Caco-2 (cell line): ENCODE results near the gene GLRA3. TPM values are rescaled to one million over a fixed set of nuclear protein-coding genes. Genes with fewer than 3 reads are reported as not detected.

Experiments
- BruUV-seq: library from RNA; stranded (reverse); fragments of 400-500 nt; replicated peaks from 2 replicates; lab custom pipeline; 2021; lab: Mats Ljungman, UMichigan
- CTCF ChIA-PET: fragments of 300-600 bp; sonication (Branson Sonifier 250); formaldehyde crosslinking; loops from one replicate; lab custom pipeline; 2022; ENCODE audit warnings: antibody characterized with exemption; lab: Charles Lee
- POLR2A ChIA-PET: fragments of 300-600 bp; sonication (Branson Sonifier 250); formaldehyde crosslinking; loops from one replicate; lab custom pipeline; 2022; ENCODE audit warnings: antibody characterized with exemption; lab: Charles Lee
- DNase-seq, 2 experiments: peaks; one replicate each; pipeline versions ENCODE4 v3.0.0 to v3.0.0-alpha.2; 2020 to 2022
- H3K27me3 ChIP-seq: replicated peaks from 2 replicates; pipeline ENCODE4 v1.6.0; 2011; ENCODE audit warnings: low read length; ENCODE audit not compliant: control insufficient read depth, insufficient read depth
- H3K36me3 ChIP-seq: 2 replicates; pipeline ENCODE4 v1.5.1; 2011; ENCODE audit warnings: low read length; ENCODE audit not compliant: control insufficient read depth, insufficient read depth
- H3K4me1 ChIP-seq: fragments of 250-450 bp; sonication (Bioruptor Pico); 2 replicates; pipeline ENCODE4 v1.5.1; 2020; ENCODE audit warnings: mild to moderate bottlenecking
- H3K4me3 ChIP-seq: 2 replicates; pipeline ENCODE4 v1.5.1; 2011; ENCODE audit warnings: low read depth, mild to moderate bottlenecking, control low read depth, low read length
- H3K9me3 ChIP-seq: fragments of 250-450 bp; sonication (Bioruptor Pico); 2 replicates; pipeline ENCODE4 v1.5.1; 2020; ENCODE audit warnings: mild to moderate bottlenecking, moderate library complexity
- H3K27ac Mint-ChIP-seq: one replicate; pipeline ENCODE4 v1.8.0; 2022; ENCODE audit warnings: mixed read lengths; ENCODE audit not compliant: unreplicated experiment
- H3K27me3 Mint-ChIP-seq: one replicate; pipeline ENCODE4 v1.8.0; 2022; ENCODE audit warnings: mixed read lengths; ENCODE audit not compliant: insufficient read depth, unreplicated experiment
- H3K36me3 Mint-ChIP-seq: one replicate; pipeline ENCODE4 v1.8.0; 2022; ENCODE audit warnings: mild to moderate bottlenecking, mixed read lengths; ENCODE audit not compliant: insufficient read depth, unreplicated experiment
- H3K4me1 Mint-ChIP-seq: one replicate; pipeline ENCODE4 v1.8.0; 2022; ENCODE audit warnings: low read depth, mixed read lengths; ENCODE audit not compliant: unreplicated experiment
- H3K4me3 Mint-ChIP-seq: one replicate; pipeline ENCODE4 v1.8.0; 2022; ENCODE audit warnings: mild to moderate bottlenecking, moderate library complexity, mixed read lengths; ENCODE audit not compliant: unreplicated experiment
- H3K9me3 Mint-ChIP-seq: one replicate; pipeline ENCODE4 v1.8.0; 2022; ENCODE audit warnings: mixed read lengths; ENCODE audit not compliant: unreplicated experiment
- intact Hi-C: fragments of 100-400 bp; cut with micrococcal nuclease; formaldehyde crosslinking; loops from one replicate; pipeline ENCODE4 v1.10.0; 2022; ENCODE audit not compliant: unreplicated experiment
- total RNA-seq: library from RNA; stranded (reverse); gene quantifications from 2 replicates; pipeline ENCODE4 v1.2.3, GENCODE V29; 2022
- TF ChIP-seq, protein P1 (sequence below), 2 experiments: fragments of 200-600 bp in 1 of 2; IDR thresholded peaks; 1 replicate in 1 of 2; 2 replicates in 1 of 2; pipeline versions ENCODE4 v1.5.1 to v1.8.0; 2011 to 2022; ENCODE audit warnings: antibody characterized with exemption in 1 of 2, control low read depth in 1 of 2, inconsistent platforms in 1 of 2, low read depth in 1 of 2, low read length in 1 of 2, mild to moderate bottlenecking in 1 of 2, moderate library complexity in 1 of 2; ENCODE audit not compliant: insufficient read depth in 1 of 2, severe bottlenecking in 1 of 2, unreplicated experiment in 1 of 2

Gene GLRA3
- total RNA-seq, 1 experiment from 2014 or later, result not detected

GRCh38 chr4:174658246-174658645, 170.8 kb downstream of the GLRA3 start:
- Mint-ChIP-seq H3K4me1 (no peaks in the 10 kb centered on the region), H3K9me3 (no peaks in the 10 kb centered on the region), H3K27me3 (peaks cover 10% of the 10 kb centered on the region), H3K27ac (no peak overlapping the region), H3K36me3 (no peaks in the 10 kb centered on the region), H3K4me3 (no peak overlapping the region)
- TF ChIP-seq, protein P1, sequence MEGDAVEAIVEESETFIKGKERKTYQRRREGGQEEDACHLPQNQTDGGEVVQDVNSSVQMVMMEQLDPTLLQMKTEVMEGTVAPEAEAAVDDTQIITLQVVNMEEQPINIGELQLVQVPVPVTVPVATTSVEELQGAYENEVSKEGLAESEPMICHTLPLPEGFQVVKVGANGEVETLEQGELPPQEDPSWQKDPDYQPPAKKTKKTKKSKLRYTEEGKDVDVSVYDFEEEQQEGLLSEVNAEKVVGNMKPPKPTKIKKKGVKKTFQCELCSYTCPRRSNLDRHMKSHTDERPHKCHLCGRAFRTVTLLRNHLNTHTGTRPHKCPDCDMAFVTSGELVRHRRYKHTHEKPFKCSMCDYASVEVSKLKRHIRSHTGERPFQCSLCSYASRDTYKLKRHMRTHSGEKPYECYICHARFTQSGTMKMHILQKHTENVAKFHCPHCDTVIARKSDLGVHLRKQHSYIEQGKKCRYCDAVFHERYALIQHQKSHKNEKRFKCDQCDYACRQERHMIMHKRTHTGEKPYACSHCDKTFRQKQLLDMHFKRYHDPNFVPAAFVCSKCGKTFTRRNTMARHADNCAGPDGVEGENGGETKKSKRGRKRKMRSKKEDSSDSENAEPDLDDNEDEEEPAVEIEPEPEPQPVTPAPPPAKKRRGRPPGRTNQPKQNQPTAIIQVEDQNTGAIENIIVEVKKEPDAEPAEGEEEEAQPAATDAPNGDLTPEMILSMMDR (IDR thresholded peaks at IDR 0.05; ENCODE audit: insufficient read depth in 1 of 2, low read depth in 1 of 2, low read length in 1 of 2, severe bottlenecking in 1 of 2, unreplicated experiment in 1 of 2), result no peak
- Histone ChIP-seq H3K36me3 (no peaks in the 10 kb centered on the region), H3K9me3 (no peaks in the 10 kb centered on the region), H3K27me3 (no peaks in the 10 kb centered on the region), H3K4me3 (no peak overlapping the region), H3K4me1 (no peaks in the 10 kb centered on the region)
- ChIA-PET CTCF (no interaction called here), POLR2A (no interaction called here)
- intact Hi-C loops, result no loop called here
- no TSS peak for BruUV-seq
- DNase-seq, result no peak

GRCh38 chr4:174657472-174657871, 171.6 kb downstream of the GLRA3 start:
- Mint-ChIP-seq H3K27me3 (peaks cover 10% of the 10 kb centered on the region), H3K9me3 (no peaks in the 10 kb centered on the region), H3K36me3 (no peaks in the 10 kb centered on the region), H3K4me3 (no peak overlapping the region), H3K4me1 (no peaks in the 10 kb centered on the region), H3K27ac (no peak overlapping the region)
- CTCF ChIA-PET, result no interaction called here
- no TSS peak for BruUV-seq
- DNase-seq, result no peak
- no peaks in the 10 kb centered on the region for H3K4me1 ChIP-seq
- POLR2A ChIA-PET, result no interaction called here
- intact Hi-C loops, result no loop called here
- TF ChIP-seq, protein P1 (IDR thresholded peaks at IDR 0.05; ENCODE audit: insufficient read depth in 1 of 2, low read depth in 1 of 2, low read length in 1 of 2, severe bottlenecking in 1 of 2, unreplicated experiment in 1 of 2), result no peak
- no peaks in the 10 kb centered on the region for H3K9me3 ChIP-seq
- H3K4me3 ChIP-seq, result no peak overlapping the region
- H3K27me3 ChIP-seq, result no peaks in the 10 kb centered on the region
- no peaks in the 10 kb centered on the region for H3K36me3 ChIP-seq

DNA sequence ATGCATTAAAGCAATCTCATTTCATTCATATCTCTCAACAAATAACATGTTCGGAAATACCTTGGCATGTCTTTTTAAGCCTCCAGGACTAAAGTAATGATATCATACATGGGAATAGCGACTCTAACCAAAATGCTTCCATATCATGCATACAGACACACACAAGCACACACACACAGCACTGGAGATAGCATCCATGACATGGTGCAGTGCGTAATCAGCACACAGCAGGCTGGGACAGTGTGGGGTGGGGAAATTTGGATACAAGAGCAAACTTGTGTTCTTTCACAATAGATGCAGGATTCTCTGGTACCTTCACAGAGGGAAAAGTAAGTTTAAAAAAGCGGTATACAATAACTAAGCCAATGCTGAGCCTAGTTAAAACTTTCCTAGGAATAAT, 174.4 kb downstream of the GLRA3 start:
- TF ChIP-seq, protein P1 (IDR thresholded peaks at IDR 0.05; ENCODE audit: insufficient read depth in 1 of 2, low read depth in 1 of 2, low read length in 1 of 2, severe bottlenecking in 1 of 2, unreplicated experiment in 1 of 2), result no peak
- CTCF ChIA-PET, result no interaction called here
- no peaks in the 10 kb centered on the region for H3K36me3 ChIP-seq
- no peaks in the 10 kb centered on the region for H3K9me3 Mint-ChIP-seq
- BruUV-seq, result no TSS peak
- intact Hi-C loops, result no loop called here
- no peaks in the 10 kb centered on the region for H3K9me3 ChIP-seq
- peaks cover 10% of the 10 kb centered on the region for H3K27me3 Mint-ChIP-seq
- H3K36me3 Mint-ChIP-seq, result no peaks in the 10 kb centered on the region
- no peaks in the 10 kb centered on the region for H3K4me1 ChIP-seq
- DNase-seq, result no peak
- H3K4me3 Mint-ChIP-seq, result no peak overlapping the region
- no peak overlapping the region for H3K4me3 ChIP-seq
- H3K27me3 ChIP-seq, result no peaks in the 10 kb centered on the region
- POLR2A ChIA-PET, result no interaction called here
- no peak overlapping the region for H3K27ac Mint-ChIP-seq
- H3K4me1 Mint-ChIP-seq, result no peaks in the 10 kb centered on the region
